ENCODE measurements around the gene LMBR1.
"Not testable (repeated sequence)": the region's sequence is repeated elsewhere in the genome, so short reads cannot be mapped to it uniquely, and the experiment has no call there.

The LMBR1 gene

DNA sequence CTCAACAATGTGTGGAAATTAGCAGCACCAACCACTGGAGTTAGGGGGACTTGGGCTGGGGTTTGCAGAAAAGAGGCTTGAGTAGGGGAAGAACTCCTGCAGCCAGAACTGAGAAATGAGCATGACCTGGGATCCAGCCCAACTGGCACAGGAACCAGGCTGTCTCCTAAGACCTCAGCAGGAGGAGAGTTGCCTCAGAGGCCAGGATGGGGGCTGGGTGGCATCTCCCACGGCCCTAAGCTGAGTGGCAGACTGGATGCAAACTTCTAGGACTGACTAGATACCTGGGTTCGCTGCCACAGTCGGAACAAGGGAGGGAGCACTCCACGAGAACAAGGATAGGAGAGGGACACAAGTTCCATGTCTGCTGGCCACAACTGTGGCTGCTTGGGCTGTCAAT is 189.8 kb downstream of the LMBR1 start:
- in situ Hi-C loops (cut with MboI; ENCODE audit: low sequenced_read_pairs), result no loop called here

DNA sequence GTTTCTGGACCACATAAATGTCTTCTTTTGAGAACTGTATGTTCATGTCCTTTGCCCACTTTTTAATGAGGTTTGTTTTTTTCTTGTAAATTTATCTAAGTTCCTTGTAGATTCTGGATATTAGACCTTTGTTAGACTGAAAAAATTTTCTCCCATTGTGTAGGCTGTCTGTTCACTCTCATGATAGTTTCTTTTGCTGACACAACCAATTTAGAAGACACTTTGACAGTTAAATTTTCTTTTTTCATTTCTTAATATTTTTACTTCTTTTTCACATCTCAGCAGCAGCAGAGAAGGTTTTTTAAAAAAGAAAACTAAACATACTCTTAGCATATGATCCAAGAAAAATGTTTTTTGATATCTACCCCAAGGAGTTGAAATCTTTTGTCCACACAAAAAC is 190.6 kb downstream of the LMBR1 start:
- in situ Hi-C loops (cut with MboI; ENCODE audit: low sequenced_read_pairs), result no loop called here

DNA sequence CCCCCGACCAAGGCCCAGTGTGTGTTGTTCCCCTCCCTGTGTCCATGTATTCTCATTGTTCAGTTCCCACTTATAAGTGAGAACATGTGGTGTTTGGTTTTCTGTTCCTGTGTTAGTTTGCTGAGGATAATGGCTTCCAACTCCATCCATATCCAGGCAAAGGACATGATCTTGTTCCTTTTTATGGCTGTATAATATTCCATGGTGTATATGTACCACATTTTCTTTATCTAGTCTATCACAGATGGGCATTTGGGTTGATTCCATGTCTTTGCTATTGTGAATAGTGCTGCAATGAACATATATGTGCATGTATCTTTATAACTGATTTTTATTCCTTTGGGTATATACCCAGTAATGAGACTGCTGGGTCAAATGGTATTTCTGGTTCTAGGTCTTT is 191.2 kb downstream of the LMBR1 start:
- in situ Hi-C loops (cut with MboI; ENCODE audit: low sequenced_read_pairs), result not testable (repeated sequence)

DNA sequence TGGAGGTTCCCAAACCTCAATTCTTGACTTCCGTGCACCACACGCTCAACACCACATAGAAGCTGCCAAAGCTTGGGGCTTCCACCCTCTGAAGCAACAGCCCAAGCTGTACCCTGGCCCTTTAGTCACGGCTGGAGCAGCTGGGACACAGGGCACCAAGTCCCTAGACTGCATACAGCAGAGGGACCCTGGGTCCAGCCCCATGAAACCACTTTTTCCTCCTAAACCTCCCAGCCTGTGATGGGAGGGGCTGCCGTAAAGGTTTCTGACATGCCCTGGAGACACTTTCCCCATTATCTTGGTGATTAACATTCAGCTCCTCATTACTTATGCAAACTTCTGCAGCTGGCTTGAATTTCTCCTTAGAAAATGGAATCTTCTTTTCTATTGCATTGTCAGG is 194.5 kb downstream of the LMBR1 start:
- in situ Hi-C loops (cut with MboI; ENCODE audit: low sequenced_read_pairs), result not testable (repeated sequence)

DNA sequence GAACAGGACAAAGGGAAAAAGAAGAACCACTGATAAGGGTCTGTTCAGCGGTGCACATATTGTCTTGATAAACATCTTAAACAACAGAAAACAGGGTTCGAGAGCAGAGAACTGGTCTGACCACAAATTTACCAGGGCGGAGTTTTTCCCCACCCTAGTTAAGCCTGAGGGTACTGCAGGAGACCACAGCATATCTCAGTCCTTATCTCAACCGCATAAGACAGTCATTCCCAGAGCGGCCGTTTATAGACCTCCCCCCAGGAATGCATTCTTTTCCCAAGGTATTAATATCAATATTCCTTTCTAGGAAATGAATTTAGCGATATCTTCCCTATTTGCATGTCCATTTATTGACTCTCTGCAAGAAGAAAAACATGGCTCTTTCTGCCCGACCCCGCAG is 195.7 kb downstream of the LMBR1 start:
- in situ Hi-C loops (cut with MboI; ENCODE audit: low sequenced_read_pairs), result not testable (repeated sequence)

DNA sequence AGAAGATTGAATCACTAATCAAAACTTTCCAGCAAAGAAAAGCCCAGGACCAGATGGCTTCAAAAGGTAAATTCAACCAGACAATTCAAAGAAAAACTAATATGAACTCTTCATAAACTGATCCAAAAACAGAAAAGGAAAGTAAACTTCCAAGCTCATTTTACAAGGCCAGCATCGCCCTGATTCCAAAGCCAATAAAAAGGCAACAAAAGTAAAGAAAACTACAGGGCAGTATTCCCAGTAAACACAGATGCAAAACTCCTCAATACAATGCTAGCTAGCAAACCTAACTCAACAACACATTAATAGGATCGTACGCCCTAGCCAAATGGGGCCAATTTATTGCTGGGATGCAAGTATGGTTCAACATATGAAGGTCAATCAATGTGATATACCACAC is 199.4 kb downstream of the LMBR1 start:
- in situ Hi-C loops (cut with MboI; ENCODE audit: low sequenced_read_pairs), result no loop called here

DNA sequence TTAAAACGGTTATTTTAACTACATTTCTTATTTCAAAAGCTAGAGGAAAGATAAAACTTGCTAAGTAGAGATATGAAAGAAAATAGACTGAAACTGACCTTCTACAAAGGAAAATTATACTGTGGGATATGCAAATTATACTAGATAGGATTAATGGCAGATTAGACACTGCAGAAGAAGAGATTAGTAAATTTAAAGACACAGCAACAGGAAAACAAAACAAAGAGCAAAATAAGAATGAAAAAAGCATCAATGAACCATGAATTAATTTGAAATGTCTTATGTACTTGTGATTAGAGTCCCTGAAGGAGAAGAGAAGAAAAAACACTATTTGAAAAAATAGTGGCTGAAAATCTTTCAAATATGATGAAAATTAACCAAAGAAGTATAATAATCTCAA is 200.1 kb downstream of the LMBR1 start:
- in situ Hi-C loops (cut with MboI; ENCODE audit: low sequenced_read_pairs), result no loop called here

DNA sequence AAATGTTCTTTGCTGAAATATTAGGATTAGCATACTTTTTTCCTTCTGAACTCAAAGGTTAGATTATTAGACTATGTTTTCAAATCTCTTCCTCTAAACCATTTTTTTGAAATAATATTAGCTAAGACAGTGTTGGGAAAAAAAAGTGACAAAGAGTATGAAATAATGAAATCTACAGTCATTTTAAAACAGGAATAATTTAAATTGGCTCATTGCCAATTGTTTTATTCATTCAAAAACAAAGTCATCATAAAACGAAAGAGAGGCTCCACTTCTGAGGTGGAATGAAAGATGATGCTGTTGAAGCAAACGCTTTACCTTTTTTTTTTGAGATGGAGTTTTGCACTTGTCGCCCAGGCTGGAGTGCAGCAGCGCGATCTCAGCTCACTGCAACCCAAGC is 201.2 kb downstream of the LMBR1 start:
- in situ Hi-C loops (cut with MboI; ENCODE audit: low sequenced_read_pairs), result no loop called here

DNA sequence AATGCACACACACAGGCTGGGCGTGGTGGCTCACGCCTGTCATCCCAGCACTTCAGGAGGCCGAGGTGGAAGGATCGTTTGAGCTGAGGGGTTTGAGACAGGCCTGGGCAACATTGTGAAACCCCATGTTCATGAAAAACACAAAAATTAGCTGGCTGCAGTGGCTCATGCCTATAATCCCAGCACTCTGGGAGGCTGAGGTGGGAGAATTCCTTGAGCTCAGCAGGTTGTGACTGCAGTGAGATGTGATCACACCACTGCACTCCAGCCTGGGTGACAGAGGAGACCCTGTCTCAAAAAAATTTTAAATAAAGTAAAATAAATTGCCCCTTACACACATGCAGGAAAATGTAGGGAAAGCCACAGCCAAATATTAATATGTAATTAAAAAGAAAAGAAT is 208.3 kb downstream of the LMBR1 start:
- in situ Hi-C loops (cut with MboI; ENCODE audit: low sequenced_read_pairs), result no loop called here

DNA sequence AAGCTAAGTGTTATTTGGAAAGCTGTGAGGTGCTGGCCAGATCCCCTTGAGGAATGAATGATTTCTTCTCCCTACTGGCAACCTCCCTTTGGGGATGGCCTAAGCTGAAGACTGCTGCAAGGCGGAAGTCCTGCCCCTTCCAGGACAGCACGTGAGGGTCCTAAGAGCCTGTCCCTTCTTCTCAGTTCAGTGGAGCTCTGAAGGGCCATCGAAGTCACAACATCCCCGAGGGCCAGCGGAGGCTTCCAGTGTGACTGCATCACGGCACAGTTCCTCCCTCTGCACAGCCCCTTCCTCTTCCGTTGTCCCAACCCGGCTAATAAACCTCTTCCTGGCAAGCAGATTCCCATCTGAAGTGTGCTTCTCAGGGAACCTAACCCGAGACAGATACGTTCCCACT is 208.7 kb downstream of the LMBR1 start:
- in situ Hi-C loops (cut with MboI; ENCODE audit: low sequenced_read_pairs), result no loop called here

DNA sequence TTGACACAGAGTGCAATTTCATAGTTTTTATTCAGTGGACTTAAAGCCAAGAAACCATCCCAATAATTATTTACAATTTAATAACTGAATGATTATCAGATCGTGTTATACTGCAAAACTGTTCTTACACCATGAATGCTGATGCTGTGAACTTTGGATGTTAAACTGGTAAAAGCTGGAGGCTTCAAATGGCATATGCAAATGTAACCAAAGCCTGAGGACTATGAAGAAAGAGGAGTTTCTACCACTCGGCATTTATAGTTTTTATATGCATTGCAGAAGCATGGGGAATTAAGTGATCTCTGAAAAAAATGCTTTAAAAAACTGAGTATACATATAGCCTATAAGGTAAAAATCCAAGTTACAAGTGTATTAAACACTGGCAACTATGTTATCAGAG is 210.1 kb downstream of the LMBR1 start:
- in situ Hi-C loops (cut with MboI; ENCODE audit: low sequenced_read_pairs), result no loop called here

DNA sequence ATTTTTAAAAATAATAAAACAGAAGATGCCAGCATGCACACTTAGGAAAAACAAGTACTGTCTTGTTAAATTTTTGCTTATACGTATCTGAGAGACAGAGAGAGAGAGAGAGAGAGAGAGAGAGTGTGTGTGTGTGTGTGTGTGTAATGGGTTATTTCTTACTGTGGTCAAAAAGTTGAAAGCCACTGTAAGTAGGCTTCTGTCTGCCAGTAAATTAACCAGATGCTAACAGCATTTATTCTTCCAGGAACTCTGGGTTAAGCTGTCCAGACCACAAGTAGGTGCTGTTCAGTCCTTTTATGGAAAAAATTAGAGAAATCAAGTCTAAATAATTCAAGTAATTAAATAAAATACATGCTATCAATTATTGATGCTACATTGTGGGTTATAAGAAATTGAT is 212.7 kb downstream of the LMBR1 start:
- in situ Hi-C loops (cut with MboI; ENCODE audit: low sequenced_read_pairs), result no loop called here

DNA sequence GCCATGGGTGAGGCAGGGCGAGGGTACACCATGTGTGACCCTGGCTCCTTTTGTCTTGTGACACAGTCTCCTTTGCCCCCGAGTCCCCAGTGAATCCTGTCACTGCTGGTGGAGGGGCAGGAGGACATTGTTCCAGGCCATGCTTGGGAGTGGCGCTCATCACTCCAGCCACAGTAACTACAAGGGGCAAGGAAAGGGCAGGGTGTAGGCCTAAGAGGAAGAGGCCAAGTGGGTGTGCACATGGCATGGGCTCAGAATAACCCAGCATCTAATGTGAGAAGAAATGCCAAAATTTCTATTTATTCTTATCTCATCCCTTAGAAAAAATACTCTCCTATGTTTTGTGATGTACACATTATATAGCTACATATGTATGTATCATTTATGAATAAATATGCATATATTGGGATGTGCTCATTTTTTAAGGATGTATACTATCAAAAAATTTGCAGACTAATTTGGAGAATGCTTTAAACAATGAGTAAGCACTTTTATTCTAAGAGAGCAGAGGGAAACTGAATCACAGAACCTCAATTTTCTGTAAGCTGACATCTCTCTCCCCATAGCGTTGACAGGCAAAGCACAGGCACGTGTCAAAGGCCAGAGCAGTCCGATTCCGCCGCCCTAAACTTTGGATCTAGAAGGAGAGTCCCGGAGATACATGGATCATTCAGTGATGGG is 215.5 kb downstream of the LMBR1 start:
- in situ Hi-C loops (cut with MboI; ENCODE audit: low sequenced_read_pairs), result no loop called here

DNA sequence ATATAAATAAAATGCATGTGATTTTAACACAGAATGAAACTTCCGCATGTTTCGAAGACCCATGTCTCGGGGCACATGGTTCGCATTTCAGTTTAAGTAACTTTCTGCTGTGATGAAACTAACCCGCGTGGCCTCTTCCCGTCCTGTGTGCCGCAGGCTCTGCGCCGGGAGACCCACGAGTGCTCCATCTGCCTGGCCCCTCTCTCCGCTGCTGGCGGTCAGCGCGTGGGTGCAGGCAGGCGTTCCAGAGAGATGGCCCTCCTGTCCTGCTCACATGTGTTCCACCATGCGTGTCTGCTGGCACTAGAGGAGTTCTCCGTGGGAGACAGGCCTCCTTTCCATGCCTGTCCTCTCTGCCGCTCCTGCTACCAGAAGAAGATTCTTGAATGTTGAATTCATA is 216.7 kb downstream of the LMBR1 start:
- in situ Hi-C loops (cut with MboI; ENCODE audit: low sequenced_read_pairs), result no loop called here

DNA sequence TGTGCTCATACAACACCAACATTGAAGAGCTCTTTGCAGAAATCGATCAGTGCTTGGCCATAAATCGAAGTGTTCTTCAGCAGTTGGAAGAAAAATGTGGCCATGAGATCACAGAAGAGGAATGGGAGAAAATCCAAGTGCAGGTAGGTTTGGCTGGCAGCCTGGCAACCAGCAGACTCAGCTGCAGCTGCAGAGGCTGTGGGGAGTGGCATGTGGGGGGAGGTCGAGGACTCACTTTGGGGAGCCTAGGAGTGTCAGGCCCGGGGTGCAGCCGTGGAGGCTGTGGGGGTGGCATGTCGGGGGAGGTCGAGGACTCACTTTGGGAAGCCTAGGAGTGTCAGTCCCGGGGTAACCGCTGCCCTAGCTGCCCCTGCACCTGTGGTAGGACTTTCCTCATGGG is 217.3 kb downstream of the LMBR1 start:
- in situ Hi-C loops (cut with MboI; ENCODE audit: low sequenced_read_pairs), result no loop called here

DNA sequence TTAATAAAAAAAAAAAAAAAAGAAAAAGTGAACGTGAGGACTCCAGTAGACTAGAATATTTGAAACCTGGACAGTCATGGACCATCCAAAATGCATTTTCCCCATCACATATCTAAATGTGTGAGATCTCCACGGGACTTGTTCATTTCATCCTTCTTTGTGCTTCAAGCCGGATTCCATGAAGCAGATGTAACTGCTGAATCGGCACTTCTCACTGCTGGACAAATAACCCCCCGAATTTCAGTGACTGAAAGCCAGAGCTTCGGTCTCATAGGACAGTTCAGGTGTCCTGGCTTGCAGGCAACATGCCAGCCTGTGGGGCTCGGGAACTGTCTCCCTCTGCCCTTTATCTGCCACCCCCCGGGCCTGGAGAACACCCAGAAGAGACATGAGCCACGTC is 219.1 kb downstream of the LMBR1 start:
- in situ Hi-C loops (cut with MboI; ENCODE audit: low sequenced_read_pairs), result no loop called here

DNA sequence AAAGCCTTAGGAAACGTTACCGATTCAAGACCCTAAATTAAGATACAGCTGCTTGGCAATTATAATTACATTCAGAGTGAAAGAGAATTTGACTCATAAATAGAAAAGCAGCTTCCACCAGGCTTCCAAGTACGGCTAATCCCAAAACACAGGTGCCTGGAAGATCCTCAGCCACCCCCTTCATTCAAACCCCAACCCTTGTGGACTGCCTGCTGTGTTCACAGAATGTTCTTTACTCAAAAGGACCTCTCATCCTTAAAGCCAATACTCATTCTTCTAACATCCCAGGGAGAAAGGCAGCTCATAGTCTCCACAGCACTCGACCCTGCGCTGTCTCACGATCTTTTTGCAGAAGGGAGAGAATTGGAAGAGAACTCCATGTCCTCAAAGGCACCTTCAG is 219.5 kb downstream of the LMBR1 start:
- in situ Hi-C loops (cut with MboI; ENCODE audit: low sequenced_read_pairs), result no loop called here

DNA sequence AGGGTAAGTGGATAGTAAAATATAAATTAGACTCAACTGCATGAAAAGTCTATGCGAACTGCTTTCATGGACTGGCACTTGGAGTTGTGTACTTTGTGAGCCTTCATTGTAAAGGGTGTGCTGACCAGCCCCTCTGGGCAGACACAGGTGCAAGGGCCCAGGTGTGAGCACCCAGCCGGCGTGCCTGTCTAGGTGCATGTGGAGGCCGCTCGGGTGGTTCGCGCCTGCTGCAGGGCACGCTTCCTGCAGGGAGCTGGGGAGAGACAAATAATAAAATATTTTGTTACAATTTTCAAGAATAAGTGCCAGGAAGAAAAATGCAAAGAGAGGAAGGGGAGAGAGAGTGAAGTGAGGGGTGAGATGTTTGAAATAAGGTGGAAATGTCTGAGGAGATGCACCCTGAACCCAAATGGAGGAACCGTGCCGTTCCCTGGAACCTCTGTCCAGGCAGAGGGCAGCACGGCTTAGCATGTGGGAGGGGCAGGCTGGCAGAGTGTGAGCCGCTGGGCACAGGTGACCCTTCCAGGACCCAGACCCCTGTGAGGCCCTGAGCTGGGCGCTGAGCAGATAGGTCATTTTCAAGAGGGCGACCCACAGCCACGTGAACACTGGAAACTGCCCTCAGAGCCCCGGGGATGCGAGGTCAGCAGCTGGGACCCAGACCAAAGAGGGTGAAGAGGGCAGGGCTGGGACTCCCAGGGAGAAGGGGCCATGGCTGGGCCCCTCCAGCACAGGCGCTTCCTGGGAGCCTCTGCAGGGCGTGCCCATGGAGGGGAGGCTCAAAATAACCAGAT is 223.8 kb downstream of the LMBR1 start:
- in situ Hi-C loops (cut with MboI; ENCODE audit: low sequenced_read_pairs), result no loop called here

DNA sequence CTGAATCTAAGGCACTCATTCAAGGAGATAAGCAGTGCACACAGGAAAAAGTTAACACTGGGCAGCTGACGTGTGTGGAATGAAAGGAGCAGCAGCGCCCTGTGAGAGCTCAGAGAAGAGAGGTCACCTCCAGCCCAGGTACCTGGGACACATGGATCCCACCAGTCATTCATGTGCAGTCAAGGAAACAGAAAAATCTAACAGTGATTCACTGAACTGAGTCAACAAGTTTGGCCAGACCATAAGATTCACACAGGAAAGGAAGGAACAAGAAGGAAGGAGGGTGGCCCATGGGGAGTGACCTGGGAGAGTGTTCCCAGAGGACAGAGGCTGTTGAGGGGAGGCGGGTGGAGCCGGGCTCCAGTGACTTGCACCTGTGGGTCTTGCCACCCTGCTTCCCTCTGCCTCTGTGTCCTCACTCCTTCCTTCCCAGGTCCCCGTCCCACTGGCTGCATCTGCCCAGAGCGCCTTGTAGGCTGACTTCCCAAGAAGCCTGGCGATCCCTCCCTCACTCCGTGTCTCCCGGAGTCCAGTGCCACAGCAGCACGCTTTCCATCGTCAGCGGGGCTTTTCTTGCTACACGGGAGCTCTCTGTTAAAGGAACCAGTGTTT is 224.7 kb downstream of the LMBR1 start:
- in situ Hi-C loops (cut with MboI; ENCODE audit: low sequenced_read_pairs), result no loop called here

DNA sequence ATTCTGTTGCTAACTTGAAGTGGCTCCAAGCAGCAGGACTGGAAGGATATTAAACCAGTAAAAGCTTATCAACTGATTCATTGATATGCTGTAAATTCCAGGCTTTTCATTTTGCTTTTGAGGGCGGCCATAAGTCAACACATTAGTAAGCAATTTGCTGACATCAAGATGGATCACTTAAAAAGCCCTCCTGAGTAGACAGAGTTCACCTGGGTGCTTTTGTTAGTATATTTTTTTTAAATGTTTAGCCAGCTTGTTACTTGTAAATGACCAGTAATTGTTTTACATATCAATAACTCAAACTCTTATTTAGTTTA is 225.9 kb downstream of the LMBR1 start:
- in situ Hi-C loops (cut with MboI; ENCODE audit: low sequenced_read_pairs), result no loop called here

DNA sequence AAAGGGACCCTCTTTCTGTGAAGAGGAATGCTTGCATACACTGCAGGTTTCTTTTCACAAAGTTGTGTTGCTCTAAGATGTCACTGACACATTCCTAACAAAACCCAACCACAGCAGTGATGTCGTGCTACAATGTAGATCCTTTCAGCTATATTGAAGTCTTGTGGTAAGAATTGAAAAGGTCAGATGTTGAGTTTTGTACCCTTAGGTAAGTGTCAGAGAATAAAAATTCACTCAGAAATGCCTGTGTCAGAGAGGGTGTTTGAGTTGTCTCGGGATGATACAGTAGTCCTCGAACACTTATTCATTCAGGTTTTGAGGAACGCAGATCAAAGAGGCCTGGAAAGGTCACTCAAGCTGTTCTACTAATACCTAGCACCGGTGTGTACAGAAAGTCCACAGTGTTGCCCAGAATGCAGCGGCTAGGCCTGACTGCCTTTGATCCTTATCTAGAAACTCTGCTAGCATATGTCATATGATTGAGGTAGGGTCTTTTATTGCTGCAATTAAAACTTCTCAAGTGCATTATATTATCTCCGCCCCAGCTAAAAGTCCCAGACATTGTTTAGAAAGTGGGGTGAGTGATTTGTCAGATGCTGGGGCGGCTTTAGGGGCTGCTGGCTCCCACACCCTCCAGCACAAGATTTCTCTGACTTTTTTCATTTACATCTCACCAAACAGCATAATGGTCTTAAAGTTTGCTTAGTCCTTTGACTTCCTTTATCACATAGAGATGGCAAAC is 226.4 kb downstream of the LMBR1 start:
- in situ Hi-C loops (cut with MboI; ENCODE audit: low sequenced_read_pairs), result no loop called here

DNA sequence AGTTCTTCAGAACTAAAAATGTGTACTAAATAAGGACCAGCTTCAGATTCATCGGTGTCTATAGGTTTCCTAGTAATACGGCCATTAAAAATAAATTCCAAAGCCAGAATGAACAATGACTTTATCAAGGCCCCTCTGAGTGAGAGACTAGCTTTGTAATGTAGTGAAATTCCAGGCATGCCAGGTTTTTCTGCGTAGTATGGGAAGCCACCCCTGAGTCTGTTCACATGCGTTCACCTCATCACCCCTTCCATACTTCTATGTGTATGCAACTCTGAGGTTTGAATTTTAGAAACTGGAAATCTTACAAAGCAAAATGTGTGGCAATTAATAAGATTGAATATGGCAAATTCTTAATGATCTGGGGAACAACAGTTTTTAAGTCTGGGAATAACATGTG is 227.9 kb downstream of the LMBR1 start:
- in situ Hi-C loops (cut with MboI; ENCODE audit: low sequenced_read_pairs), result no loop called here

Data from HL-60/S4 (cell line).